Gastroesophageal sphincter (tissue), 3 donors: ENCODE data around the gene FBH1.

Experiments used
- POLR2AphosphoS5 ChIP-seq: sonication (generic); formaldehyde crosslinking; IDR thresholded peaks from one replicate; pipeline ENCODE4 v1.6.1; 2017; ENCODE audit warnings: antibody characterized with exemption
- TF ChIP-seq, protein P1 (sequence below), 4 experiments: fragments of 200-600 bp in 2 of 4; fragments of 450-650 bp in 2 of 4; sonication (generic) in 1 of 4; IDR thresholded peaks; one replicate each; pipeline ENCODE4 v1.5.1; 2017 to 2019; ENCODE audit warnings: antibody characterized with exemption in 4 of 4, mild to moderate bottlenecking in 2 of 4, moderate library complexity in 2 of 4

DNA sequence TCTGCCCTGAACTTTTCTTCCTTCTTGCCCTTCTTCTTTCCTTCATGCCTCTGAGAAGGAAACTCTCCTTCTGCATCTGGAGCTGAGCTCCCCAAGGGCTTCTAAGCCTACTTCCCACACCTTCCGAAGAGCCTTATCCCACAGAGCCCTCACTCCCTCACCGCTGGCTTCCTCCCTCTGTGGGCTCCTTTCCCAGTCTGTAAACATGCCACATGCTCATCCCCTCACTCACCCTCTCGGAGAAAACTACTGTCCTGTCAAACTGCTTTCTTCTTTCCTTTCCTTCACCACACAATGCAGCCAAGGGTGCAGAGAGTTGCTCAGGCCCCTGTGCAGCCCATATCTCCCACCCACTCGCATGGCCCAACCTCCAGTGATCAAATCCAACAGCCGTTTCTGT, 18.4 kb upstream of the FBH1 start:
- TF ChIP-seq, protein P1, sequence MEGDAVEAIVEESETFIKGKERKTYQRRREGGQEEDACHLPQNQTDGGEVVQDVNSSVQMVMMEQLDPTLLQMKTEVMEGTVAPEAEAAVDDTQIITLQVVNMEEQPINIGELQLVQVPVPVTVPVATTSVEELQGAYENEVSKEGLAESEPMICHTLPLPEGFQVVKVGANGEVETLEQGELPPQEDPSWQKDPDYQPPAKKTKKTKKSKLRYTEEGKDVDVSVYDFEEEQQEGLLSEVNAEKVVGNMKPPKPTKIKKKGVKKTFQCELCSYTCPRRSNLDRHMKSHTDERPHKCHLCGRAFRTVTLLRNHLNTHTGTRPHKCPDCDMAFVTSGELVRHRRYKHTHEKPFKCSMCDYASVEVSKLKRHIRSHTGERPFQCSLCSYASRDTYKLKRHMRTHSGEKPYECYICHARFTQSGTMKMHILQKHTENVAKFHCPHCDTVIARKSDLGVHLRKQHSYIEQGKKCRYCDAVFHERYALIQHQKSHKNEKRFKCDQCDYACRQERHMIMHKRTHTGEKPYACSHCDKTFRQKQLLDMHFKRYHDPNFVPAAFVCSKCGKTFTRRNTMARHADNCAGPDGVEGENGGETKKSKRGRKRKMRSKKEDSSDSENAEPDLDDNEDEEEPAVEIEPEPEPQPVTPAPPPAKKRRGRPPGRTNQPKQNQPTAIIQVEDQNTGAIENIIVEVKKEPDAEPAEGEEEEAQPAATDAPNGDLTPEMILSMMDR (IDR thresholded peaks at IDR 0.05) = no peak
- no peak for TF ChIP-seq POLR2AphosphoS5
